HEK293 (cell line): ENCODE results near the gene WWOX.

ENCODE experiments used
- CTCF ChIA-PET: fragments of 350-600 bp; formaldehyde crosslinking; extraction: SDS; loops from one replicate; lab custom pipeline; 2021; ENCODE audit warnings: antibody characterized with exemption; lab: Yijun Ruan, JAX
- POLR2A ChIA-PET: fragments of 300-600 bp; formaldehyde crosslinking; extraction: SDS; loops from one replicate; lab custom pipeline; 2020; ENCODE audit warnings: antibody characterized with exemption, inconsistent platforms; lab: Yijun Ruan, JAX
- H3K27ac ChIP-seq: fragments of 200-500 bp; sonication (Bioruptor generic); 2 replicates; pipeline ENCODE4 v1.5.1; 2014; ENCODE audit warnings: low read depth, low read length, control low read depth, inconsistent platforms; ENCODE audit errors: extremely low read depth
- H3K36me3 ChIP-seq, 2 experiments: fragments of 200-500 bp in 1 of 2; sonication (Bioruptor generic) in 1 of 2; 1 replicate in 1 of 2; 2 replicates in 1 of 2; pipeline ENCODE4 v1.5.1; 2014 to 2017; ENCODE audit warnings: inconsistent platforms in 2 of 2, low read length in 2 of 2; ENCODE audit not compliant: control insufficient read depth in 2 of 2, insufficient read depth in 1 of 2
- H3K4me1 ChIP-seq: fragments of 200-500 bp; sonication (Bioruptor generic); 2 replicates; pipeline ENCODE4 v1.5.1; 2014; ENCODE audit warnings: mild to moderate bottlenecking, low read length, inconsistent platforms; ENCODE audit not compliant: control insufficient read depth, insufficient read depth
- H3K4me3 ChIP-seq: 2 replicates; pipeline ENCODE4 v1.5.1; 2011; ENCODE audit warnings: low read depth, mild to moderate bottlenecking, control low read depth, low read length, moderate library complexity
- H3K9me3 ChIP-seq: fragments of 200-500 bp; sonication (Bioruptor generic); 2 replicates; pipeline ENCODE4 v1.5.1; 2014; ENCODE audit warnings: low read depth, low read length, inconsistent platforms; ENCODE audit not compliant: control insufficient read depth, insufficient read depth
- FEZF1 ChIP-seq: fragments of 450-650 bp; formaldehyde crosslinking; IDR thresholded peaks from 2 replicates; pipeline ENCODE4 v1.5.1; 2016; ENCODE audit warnings: missing biosample characterization, missing genetic modification characterization
- PRDM10 ChIP-seq: fragments of 450-650 bp; formaldehyde crosslinking; IDR thresholded peaks from 2 replicates; pipeline ENCODE4 v1.5.1; 2016; ENCODE audit warnings: missing biosample characterization, missing genetic modification characterization
- PRDM4 ChIP-seq: fragments of 450-650 bp; formaldehyde crosslinking; IDR thresholded peaks from 2 replicates; pipeline ENCODE4 v1.5.1; 2017; ENCODE audit warnings: missing biosample characterization, missing genetic modification characterization
- ZBTB26 ChIP-seq: fragments of 450-650 bp; formaldehyde crosslinking; optimal IDR thresholded peaks from 2 replicates; pipeline ENCODE3; 2016; ENCODE audit warnings: missing biosample characterization, mild to moderate bottlenecking, missing genetic modification characterization
- ZFP3 ChIP-seq: fragments of 450-650 bp; formaldehyde crosslinking; IDR thresholded peaks from 2 replicates; pipeline ENCODE4 v1.5.1; 2016; ENCODE audit warnings: low read depth, missing biosample characterization, missing genetic modification characterization
- ZNF114 ChIP-seq: fragments of 450-650 bp; formaldehyde crosslinking; IDR thresholded peaks from 2 replicates; pipeline ENCODE4 v1.5.0; 2017; ENCODE audit warnings: missing biosample characterization, missing genetic modification characterization
- ZNF155 ChIP-seq: fragments of 450-650 bp; formaldehyde crosslinking; IDR thresholded peaks from 2 replicates; pipeline ENCODE4 v1.5.1; 2016; ENCODE audit warnings: missing biosample characterization, missing genetic modification characterization
- ZNF169 ChIP-seq: fragments of 450-650 bp; formaldehyde crosslinking; IDR thresholded peaks from 2 replicates; pipeline ENCODE4 v1.5.1; 2016; ENCODE audit warnings: missing biosample characterization, missing genetic modification characterization
- ZNF221 ChIP-seq: fragments of 450-650 bp; formaldehyde crosslinking; IDR thresholded peaks from 2 replicates; pipeline ENCODE4 v1.5.1; 2017; ENCODE audit warnings: missing biosample characterization, missing genetic modification characterization, borderline replicate concordance
- ZNF311 ChIP-seq: fragments of 450-650 bp; formaldehyde crosslinking; IDR thresholded peaks from 2 replicates; pipeline ENCODE4 v1.5.1; 2017; ENCODE audit warnings: missing biosample characterization, missing genetic modification characterization, borderline replicate concordance
- ZNF341 ChIP-seq: fragments of 450-650 bp; formaldehyde crosslinking; IDR thresholded peaks from 2 replicates; pipeline ENCODE4; 2016; ENCODE audit warnings: low read depth, missing biosample characterization, missing genetic modification characterization
- ZNF433 ChIP-seq: fragments of 450-650 bp; formaldehyde crosslinking; IDR thresholded peaks from 2 replicates; pipeline ENCODE4 v1.5.1; 2016; ENCODE audit warnings: missing biosample characterization, missing genetic modification characterization, low read depth
- ZNF449 ChIP-seq: fragments of 450-650 bp; formaldehyde crosslinking; IDR thresholded peaks from 2 replicates; pipeline ENCODE4 v1.5.1; 2017; ENCODE audit warnings: missing biosample characterization, mild to moderate bottlenecking, missing genetic modification characterization, moderate library complexity
- ZNF558 ChIP-seq: fragments of 450-650 bp; formaldehyde crosslinking; IDR thresholded peaks from 2 replicates; pipeline ENCODE4 v1.5.1; 2016; ENCODE audit warnings: missing biosample characterization, missing genetic modification characterization

Gene WWOX

GRCh38 chr16:78362524-78363135 is 263.2 kb downstream of the WWOX start (continued):
- TF ChIP-seq ZNF311 (tag by site-specific recombination) (no peak), ZNF221 (no peak), ZNF155 (tag by site-specific recombination) (no peak), PRDM4 (tag by site-specific recombination) (no peak), ZNF169 (tag by site-specific recombination) (no peak), ZNF341 (tag by site-specific recombination) (no peak), ZNF449 (no peak), ZNF114 (tag by site-specific recombination) (no peak), ZFP3 (tag by site-specific recombination) (no peak), ZNF558 (no peak)

- no peaks in the 10 kb centered on the region for H3K9me3 ChIP-seq
- no peak for TF ChIP-seq ZBTB26 (tag by site-specific recombination)
- TF ChIP-seq PRDM10 (tag by site-specific recombination): no peak
- no peak for TF ChIP-seq ZNF433 (tag by site-specific recombination)
- no peak for TF ChIP-seq FEZF1 (tag by site-specific recombination)
- POLR2A ChIA-PET: no interaction called here
- H3K27ac ChIP-seq: no peak overlapping the region
- H3K4me3 ChIP-seq: no peak overlapping the region
- H3K36me3 ChIP-seq: no peaks in the 10 kb centered on the region
- CTCF ChIA-PET: interaction anchor here (1.0 kb wide), 1 partner anchor 9 kb away, joined by 3 read pairs; no protein-coding TSS in a partner anchor
- H3K4me1 ChIP-seq: 0 out of 2 replicates have a peak, but pooled peaks cover 2% of the 10 kb centered on the region
Measured at GRCh38 chr16:78363843-78364555, 264.5 kb downstream of the WWOX start.
